ENCODE results near the gene MAZ. TPM values are rescaled to one million over a fixed set of nuclear protein-coding genes. Genes with fewer than 3 reads are reported as not detected.

Gene MAZ
- total and polyA plus RNA-seq, 7 experiments from 2014 or later = 36.9 to 424 (median 202) TPM

GRCh38 chr16:29852654-29853053 lies 46.3 kb downstream of the MAZ start:
- H3K27ac ChIP-seq (ENCODE audit: low read depth, low read length) = no peak overlapping the region
- Mint-ChIP-seq H3K27me3 (no peaks in the 10 kb centered on the region), H3K36me3 (peaks cover 0 to 8% (median 0%) of the 10 kb centered on the region in 5 donors), H3K4me3 (no peak overlapping the region), H3K4me1 (peaks cover 7 to 13% (median 9%) of the 10 kb centered on the region in 7 donors), H3K9me3 (peaks cover 0 to 4% (median 0%) of the 10 kb centered on the region in 11 donors), H3K27ac (no peak overlapping the region)
- intact Hi-C loops (cut with micrococcal nuclease) = no loop called here
- H3K9me3 ChIP-seq (ENCODE audit: control insufficient read depth in 2 of 3, low read length in 3 of 3) = no peaks in the 10 kb centered on the region
- no peak overlapping the region for H3K4me3 ChIP-seq (ENCODE audit: low read length)
- H3K4me1 ChIP-seq (ENCODE audit: control insufficient read depth in 2 of 2, insufficient read depth in 2 of 2, low read length in 2 of 2) = peaks cover 0 to 7% of the 10 kb centered on the region in 2 donors
- no peaks in the 10 kb centered on the region for H3K27me3 ChIP-seq (ENCODE audit: control insufficient read depth in 2 of 2, insufficient read depth in 2 of 2, low read length in 2 of 2)
- CTCF ChIA-PET = interaction anchor here (0.7 to 2.6 kb wide), 4 partner anchors 30 to 127 kb away, joined by 3 to 13 read pairs (median 4); no protein-coding TSS in a partner anchor
- DNase-seq (no peak), ATAC-seq (no peak)
- POLR2A ChIA-PET = interaction anchor here (0.6 to 1.9 kb wide), 7 partner anchors 9 to 616 kb away, joined by 3 to 7 read pairs (median 3); partner anchors contain the start of genes KIF22 and PAGR1
- H3K36me3 ChIP-seq (ENCODE audit: control insufficient read depth in 2 of 3, insufficient read depth in 3 of 3, low read length in 3 of 3) = peaks cover 0 to 2% (median 0%) of the 10 kb centered on the region in 3 experiments

DNA sequence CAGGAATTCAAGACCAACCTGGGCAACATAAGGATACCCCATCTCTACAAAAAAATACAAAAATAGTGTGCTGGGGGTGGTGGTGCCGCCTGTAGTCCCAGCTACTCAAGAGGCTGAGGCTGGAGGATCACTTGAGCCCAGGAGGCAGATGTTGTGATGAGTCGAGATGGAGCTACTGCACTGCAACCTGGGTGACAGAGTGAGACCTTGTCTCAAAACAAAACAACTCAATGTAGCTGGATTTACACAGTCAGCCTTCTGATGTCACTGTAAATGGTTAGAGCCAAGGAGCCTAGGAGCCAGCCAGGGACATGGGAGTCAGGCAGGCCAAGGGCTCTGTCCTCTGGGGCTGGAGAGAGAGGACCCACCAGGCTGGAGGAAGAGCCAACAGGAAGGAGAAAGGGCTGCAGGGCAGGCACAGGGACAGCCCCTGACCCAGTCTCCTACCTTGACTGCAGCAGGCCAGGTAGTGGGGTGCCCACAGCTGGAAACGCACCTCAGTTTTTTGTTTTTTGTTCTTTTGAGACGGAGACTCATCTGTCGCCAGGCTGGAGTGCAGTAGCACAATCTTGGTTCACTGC lies 48.3 kb downstream of the MAZ start:
- intact Hi-C loops (cut with micrococcal nuclease) = no loop called here
- peaks cover 0 to 19% (median 0%) of the 10 kb centered on the region in 3 experiments for H3K36me3 ChIP-seq (ENCODE audit: control insufficient read depth in 2 of 3, insufficient read depth in 3 of 3, low read length in 3 of 3)
- no peaks in the 10 kb centered on the region for H3K9me3 ChIP-seq (ENCODE audit: control insufficient read depth in 2 of 3, low read length in 3 of 3)
- Mint-ChIP-seq H3K27me3 (no peaks in the 10 kb centered on the region), H3K36me3 (peaks cover 0 to 14% (median 5%) of the 10 kb centered on the region in 5 donors), H3K4me1 (peaks cover 0 to 12% (median 3%) of the 10 kb centered on the region in 7 donors), H3K27ac (peak overlapping the region in 1 of 9 donors; percentile 34), H3K4me3 (no peak overlapping the region), H3K9me3 (peaks cover 0 to 4% (median 0%) of the 10 kb centered on the region in 11 donors)
- no peaks in the 10 kb centered on the region for H3K4me1 ChIP-seq (ENCODE audit: control insufficient read depth in 2 of 2, insufficient read depth in 2 of 2, low read length in 2 of 2)
- CTCF ChIA-PET = no interaction called here
- ATAC-seq = no peak
- no peak for DNase-seq
- no peak overlapping the region for H3K27ac ChIP-seq (ENCODE audit: low read depth, low read length)
- POLR2A ChIA-PET = interaction anchor here (0.7 to 1.9 kb wide), 5 partner anchors 22 to 119 kb away, joined by 3 to 7 read pairs (median 5); partner anchors contain the start of gene TAOK2
- no peak overlapping the region for H3K4me3 ChIP-seq (ENCODE audit: low read length)
- no peaks in the 10 kb centered on the region for H3K27me3 ChIP-seq (ENCODE audit: control insufficient read depth in 2 of 2, insufficient read depth in 2 of 2, low read length in 2 of 2)

DNA sequence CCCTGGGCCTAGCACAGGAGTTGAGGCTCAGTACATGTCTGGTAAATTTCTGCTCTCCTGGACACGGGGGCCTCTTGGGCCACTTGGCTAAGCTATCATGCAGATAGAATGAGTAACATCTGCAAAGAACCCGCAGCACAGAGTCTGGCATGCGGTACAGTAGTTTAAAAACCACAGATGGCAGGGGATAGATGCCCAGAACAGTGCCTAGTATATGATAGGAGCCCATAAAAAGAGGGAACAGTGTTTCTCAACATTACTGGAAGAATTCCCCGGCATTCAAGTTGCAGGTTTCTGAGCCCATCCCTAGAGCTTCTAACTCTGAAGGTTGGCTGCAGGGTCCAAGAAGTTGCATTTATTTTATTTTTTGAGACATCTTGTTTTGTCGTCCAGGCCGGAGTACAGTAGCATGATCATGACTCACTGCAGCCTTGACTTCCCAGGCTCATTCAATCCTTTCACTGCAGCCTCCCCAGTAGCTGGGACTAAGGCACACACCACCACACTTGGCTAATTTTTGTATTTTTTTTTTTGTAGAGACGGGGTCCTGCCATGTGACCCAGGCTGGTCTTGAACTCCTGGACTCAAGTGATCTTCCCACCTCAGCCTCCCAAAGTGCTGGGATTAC lies 50.9 kb downstream of the MAZ start:
- ChIA-PET CTCF (interaction anchor here (0.7 to 1.1 kb wide), 4 partner anchors 36 to 162 kb away, joined by 3 to 6 read pairs (median 4); no protein-coding TSS in a partner anchor), POLR2A (interaction anchor here (0.6 to 1.1 kb wide), 4 partner anchors 11 to 193 kb away, joined by 3 to 4 read pairs (median 4); no protein-coding TSS in a partner anchor)
- peaks cover 0 to 36% (median 7%) of the 10 kb centered on the region in 3 experiments for H3K36me3 ChIP-seq (ENCODE audit: control insufficient read depth in 2 of 3, insufficient read depth in 3 of 3, low read length in 3 of 3)
- no peak overlapping the region for H3K27ac ChIP-seq (ENCODE audit: low read depth, low read length)
- Mint-ChIP-seq H3K36me3 (peaks cover 0 to 23% (median 5%) of the 10 kb centered on the region in 5 donors), H3K4me1 (peaks cover 12 to 25% (median 15%) of the 10 kb centered on the region in 7 donors), H3K27me3 (no peaks in the 10 kb centered on the region), H3K4me3 (peak overlapping the region in 1 of 10 donors; percentile 29), H3K27ac (peak overlapping the region in 2 of 9 donors; percentile 42 to 84), H3K9me3 (no peaks in the 10 kb centered on the region)
- DNase-seq (no peak), ATAC-seq (no peak)
- no peak overlapping the region for H3K4me3 ChIP-seq (ENCODE audit: low read length)
- intact Hi-C loops (cut with micrococcal nuclease) = no loop called here
- no peaks in the 10 kb centered on the region for H3K9me3 ChIP-seq (ENCODE audit: control insufficient read depth in 2 of 3, low read length in 3 of 3)
- H3K27me3 ChIP-seq (ENCODE audit: control insufficient read depth in 2 of 2, insufficient read depth in 2 of 2, low read length in 2 of 2) = no peaks in the 10 kb centered on the region
- peaks cover 10 to 15% of the 10 kb centered on the region in 2 donors for H3K4me1 ChIP-seq (ENCODE audit: control insufficient read depth in 2 of 2, insufficient read depth in 2 of 2, low read length in 2 of 2)

- Mint-ChIP-seq H3K27me3 (no peaks in the 10 kb centered on the region), H3K4me1 (peaks cover 12 to 31% (median 21%) of the 10 kb centered on the region in 7 donors), H3K36me3 (peaks cover 0 to 23% (median 5%) of the 10 kb centered on the region in 5 donors), H3K27ac (peak overlapping the region in 1 of 9 donors; percentile 11), H3K9me3 (no peaks in the 10 kb centered on the region), H3K4me3 (no peak overlapping the region)
- Histone ChIP-seq H3K36me3 (ENCODE audit: control insufficient read depth in 2 of 3, insufficient read depth in 3 of 3, low read length in 3 of 3) (peaks cover 0 to 42% (median 7%) of the 10 kb centered on the region in 3 experiments), H3K4me3 (ENCODE audit: low read length) (no peak overlapping the region), H3K27ac (ENCODE audit: low read depth, low read length) (no peak overlapping the region), H3K9me3 (ENCODE audit: control insufficient read depth in 2 of 3, low read length in 3 of 3) (no peaks in the 10 kb centered on the region), H3K27me3 (ENCODE audit: control insufficient read depth in 2 of 2, insufficient read depth in 2 of 2, low read length in 2 of 2) (no peaks in the 10 kb centered on the region), H3K4me1 (ENCODE audit: control insufficient read depth in 2 of 2, insufficient read depth in 2 of 2, low read length in 2 of 2) (peaks cover 13 to 17% of the 10 kb centered on the region in 2 donors)
- DNase-seq (no peak), ATAC-seq (no peak)
- ChIA-PET CTCF (interaction anchor here (0.7 to 1.4 kb wide), 3 partner anchors 10 to 161 kb away, joined by 3 to 5 read pairs (median 3); no protein-coding TSS in a partner anchor), POLR2A (interaction anchor here (0.6 to 1.0 kb wide), 5 partner anchors 10 to 194 kb away, joined by 3 to 4 read pairs (median 3); no protein-coding TSS in a partner anchor)
- intact Hi-C loops (cut with micrococcal nuclease) = no loop called here
Measured at GRCh38 chr16:29858149-29858849, 52.0 kb downstream of the MAZ start.

DNA sequence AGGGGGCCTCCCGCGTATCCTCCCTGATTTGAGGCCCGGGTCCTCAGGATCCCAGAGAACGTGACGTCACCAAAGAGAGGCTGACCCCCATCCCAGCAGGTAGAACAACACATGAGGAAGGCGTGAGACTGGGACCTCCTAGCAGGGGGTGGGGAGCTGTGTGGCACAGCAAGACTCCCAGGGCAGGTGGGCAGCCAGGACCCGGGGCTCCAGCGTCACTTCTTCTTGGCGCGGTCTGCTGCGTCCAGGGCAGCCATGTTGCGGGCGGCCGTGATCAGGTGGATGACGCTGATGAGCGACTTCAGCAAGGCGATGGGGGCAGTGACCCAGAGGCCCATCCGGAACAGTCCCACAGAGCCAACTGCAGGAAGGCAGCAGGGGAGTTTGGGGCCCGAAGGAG lies 52.6 kb downstream of the MAZ start:
- H3K27ac Mint-ChIP-seq = peak overlapping the region in 1 of 9 donors; percentile 62
- ATAC-seq (no peak), DNase-seq (no peak)
- peak overlapping the region in 1 of 10 donors; percentile 29 for H3K4me3 Mint-ChIP-seq
- H3K36me3 ChIP-seq (ENCODE audit: control insufficient read depth in 2 of 3, insufficient read depth in 3 of 3, low read length in 3 of 3) = peaks cover 0 to 42% (median 7%) of the 10 kb centered on the region in 3 experiments
- ChIA-PET CTCF (interaction anchor here (1.4 kb wide), 1 partner anchor 11 kb away, joined by 3 read pairs; no protein-coding TSS in a partner anchor), POLR2A (interaction anchor here (0.6 to 1.0 kb wide), 3 partner anchors 39 to 102 kb away, joined by 3 to 4 read pairs (median 3); no protein-coding TSS in a partner anchor)
- no peaks in the 10 kb centered on the region for H3K27me3 ChIP-seq (ENCODE audit: control insufficient read depth in 2 of 2, insufficient read depth in 2 of 2, low read length in 2 of 2)
- H3K9me3 Mint-ChIP-seq = no peaks in the 10 kb centered on the region
- no peak overlapping the region for H3K27ac ChIP-seq (ENCODE audit: low read depth, low read length)
- H3K27me3 Mint-ChIP-seq = no peaks in the 10 kb centered on the region
- H3K9me3 ChIP-seq (ENCODE audit: control insufficient read depth in 2 of 3, low read length in 3 of 3) = no peaks in the 10 kb centered on the region
- H3K4me1 ChIP-seq (ENCODE audit: control insufficient read depth in 2 of 2, insufficient read depth in 2 of 2, low read length in 2 of 2) = peaks cover 13 to 17% of the 10 kb centered on the region in 2 donors
- H3K36me3 Mint-ChIP-seq = peaks cover 0 to 23% (median 5%) of the 10 kb centered on the region in 5 donors
- H3K4me1 Mint-ChIP-seq = peaks cover 12 to 35% (median 26%) of the 10 kb centered on the region in 7 donors
- intact Hi-C loops (cut with micrococcal nuclease) = no loop called here
- H3K4me3 ChIP-seq (ENCODE audit: low read length) = no peak overlapping the region

- H3K4me1 Mint-ChIP-seq = peaks cover 12 to 35% (median 26%) of the 10 kb centered on the region in 7 donors
- intact Hi-C loops (cut with micrococcal nuclease) = loop anchor here in 1 of 2 donors (5.0 kb wide), 2 partner anchors 42 to 158 kb away; partner anchors contain the start of gene ASPHD1
- Histone ChIP-seq H3K27me3 (ENCODE audit: control insufficient read depth in 2 of 2, insufficient read depth in 2 of 2, low read length in 2 of 2) (no peaks in the 10 kb centered on the region), H3K36me3 (ENCODE audit: control insufficient read depth in 2 of 3, insufficient read depth in 3 of 3, low read length in 3 of 3) (peaks cover 0 to 42% (median 7%) of the 10 kb centered on the region in 3 experiments), H3K9me3 (ENCODE audit: control insufficient read depth in 2 of 3, low read length in 3 of 3) (no peaks in the 10 kb centered on the region), H3K4me1 (ENCODE audit: control insufficient read depth in 2 of 2, insufficient read depth in 2 of 2, low read length in 2 of 2) (peaks cover 13 to 17% of the 10 kb centered on the region in 2 donors), H3K4me3 (ENCODE audit: low read length) (no peak overlapping the region), H3K27ac (ENCODE audit: low read depth, low read length) (no peak overlapping the region)
- peak overlapping the region in 3 of 10 donors; percentile 45 to 96 (median 75) for H3K4me3 Mint-ChIP-seq
- POLR2A ChIA-PET = interaction anchor here (1.0 kb wide), 2 partner anchors 41 to 194 kb away, joined by 4 to 5 read pairs; no protein-coding TSS in a partner anchor
- H3K27ac Mint-ChIP-seq = peak overlapping the region in 3 of 9 donors; percentile 5 to 67 (median 43)
- CTCF ChIA-PET = interaction anchor here (0.6 kb wide), 1 partner anchor 66 kb away, joined by 4 read pairs; the partner anchor contains the start of gene KCTD13
- H3K9me3 Mint-ChIP-seq = no peaks in the 10 kb centered on the region
- peaks cover 0 to 23% (median 5%) of the 10 kb centered on the region in 5 donors for H3K36me3 Mint-ChIP-seq
- no peak for DNase-seq
- no peak for ATAC-seq
- no peaks in the 10 kb centered on the region for H3K27me3 Mint-ChIP-seq
Measured at GRCh38 chr16:29860218-29860617, 53.9 kb downstream of the MAZ start.
